HepG2 (cell line): ENCODE results near the gene TMEM134. TPM values are rescaled to one million over a fixed set of nuclear protein-coding genes. Genes with fewer than 3 reads are reported as not detected.

Experiments used
- ADNP ChIP-seq: sonication (generic); formaldehyde crosslinking; IDR thresholded peaks from 2 replicates; pipeline ENCODE4 v1.4.0; 2020; ENCODE audit warnings: missing genetic modification reagents
- CEBPZ ChIP-seq: IDR thresholded peaks from 2 replicates; pipeline ENCODE4 v1.6.1; 2012; ENCODE audit warnings: low read length, improper control_type of control experiment
- FOXM1 ChIP-seq: sonication (generic); formaldehyde crosslinking; IDR thresholded peaks from 2 replicates; pipeline ENCODE4 v1.5.0; 2020; ENCODE audit warnings: missing genetic modification reagents
- IRX3 ChIP-seq: sonication (generic); formaldehyde crosslinking; IDR thresholded peaks from 2 replicates; pipeline ENCODE4 v1.8.1; 2023; ENCODE audit warnings: mild to moderate bottlenecking, low read depth, missing genetic modification reagents, borderline replicate concordance
- JARID2 ChIP-seq: sonication (generic); formaldehyde crosslinking; IDR thresholded peaks from 2 replicates; pipeline ENCODE4 v1.8.1; 2023; ENCODE audit warnings: missing genetic modification reagents, inconsistent platforms; ENCODE audit not compliant: insufficient replicate concordance
- KLF12 ChIP-seq: sonication (generic); formaldehyde crosslinking; IDR thresholded peaks from 2 replicates; pipeline ENCODE4 v1.4.0; 2020; ENCODE audit warnings: missing genetic modification reagents, borderline replicate concordance
- MYC ChIP-seq: sonication (generic); formaldehyde crosslinking; IDR thresholded peaks from 2 replicates; pipeline ENCODE4 v1.9.0; 2021; ENCODE audit warnings: missing genetic modification reagents, borderline replicate concordance
- RBAK ChIP-seq: sonication (generic); formaldehyde crosslinking; IDR thresholded peaks from 2 replicates; pipeline ENCODE4 v1.5.1; 2020; ENCODE audit warnings: mild to moderate bottlenecking, missing genetic modification reagents
- SYNCRIP ChIP-seq: fragments of 200-400 bp; formaldehyde crosslinking; IDR thresholded peaks from 2 replicates; pipeline ENCODE4 v1.6.1; 2018; ENCODE audit warnings: mild to moderate bottlenecking, low read depth, low read length; ENCODE audit not compliant: insufficient read depth
- TAF1 ChIP-seq: sonication (generic); formaldehyde crosslinking; IDR thresholded peaks from 2 replicates; pipeline ENCODE4 v1.4.0; 2020; ENCODE audit warnings: missing genetic modification reagents
- TEAD2 ChIP-seq: sonication (generic); formaldehyde crosslinking; IDR thresholded peaks from 2 replicates; pipeline ENCODE4 v1.9.0; 2021; ENCODE audit warnings: missing genetic modification reagents
- TFDP2 ChIP-seq: sonication (generic); formaldehyde crosslinking; IDR thresholded peaks from 2 replicates; pipeline ENCODE4 v1.4.0; 2020; ENCODE audit warnings: missing genetic modification reagents
- ZBTB7A ChIP-seq: sonication (generic); formaldehyde crosslinking; IDR thresholded peaks from 2 replicates; pipeline ENCODE4 v1.8.0; 2022; ENCODE audit warnings: mild to moderate bottlenecking, missing genetic modification reagents
- ZFP62 ChIP-seq: sonication (generic); formaldehyde crosslinking; IDR thresholded peaks from 2 replicates; pipeline ENCODE4 v1.4.0; 2020; ENCODE audit warnings: missing genetic modification reagents
- ZHX2 ChIP-seq, 2 experiments: sonication (generic) in 1 of 2; formaldehyde crosslinking in 1 of 2; IDR thresholded peaks; 2 replicates each; pipeline versions ENCODE4 v1.6.1 to v1.9.0; 2014 to 2022; ENCODE audit warnings: antibody characterized with exemption in 1 of 2, borderline replicate concordance in 1 of 2, inconsistent platforms in 1 of 2, low read depth in 1 of 2, missing genetic modification reagents in 1 of 2
- ZNF296 ChIP-seq: sonication (generic); formaldehyde crosslinking; conservative IDR thresholded peaks from 2 replicates; pipeline ENCODE4 v1.5.0; 2020; ENCODE audit warnings: mild to moderate bottlenecking, missing genetic modification reagents
- ZNF333 ChIP-seq: sonication (generic); formaldehyde crosslinking; IDR thresholded peaks from 2 replicates; pipeline ENCODE4 v1.4.0; 2020; ENCODE audit warnings: mild to moderate bottlenecking, missing genetic modification reagents, borderline replicate concordance
- ZSCAN21 ChIP-seq: sonication (generic); formaldehyde crosslinking; IDR thresholded peaks from 2 replicates; pipeline ENCODE4 v1.8.0; 2022; ENCODE audit warnings: mild to moderate bottlenecking, missing genetic modification reagents, moderate library complexity, borderline replicate concordance
- polyA plus RNA-seq, 8 experiments: library from polyadenylated mRNA; depleted of rRNA in 3 of 8; stranded (reverse) in 7 of 8; unstranded in 1 of 8; fragments of >200 nt; fragmentation: Illumina TruSeq in 4 of 8; extraction: Trizol in 4 of 8; gene quantifications; 2 replicates each; pipeline versions ENCODE4 v1.2.1 to v1.2.3, GENCODE V29; 2011 to 2016; ENCODE audit warnings: low read depth in 4 of 8, missing spikeins in 1 of 8, mixed read lengths in 1 of 8; ENCODE audit not compliant: insufficient read depth in 1 of 8
- total RNA-seq, 5 experiments: library from RNA; depleted of rRNA; stranded (reverse); fragments of >200 nt; fragmentation: Illumina TruSeq; extraction: Trizol; gene quantifications; 2 replicates each; pipeline ENCODE4 v1.2.3, GENCODE V29; 2016; ENCODE audit warnings: low read depth in 1 of 5

TMEM134 gene
- total and polyA plus RNA-seq, 2 of the 13 experiments (the other 11 are each of a cell fraction or from before 2014, with no cell fraction given): 6.9 to 26.9 TPM

- TF ChIP-seq ZNF333 (CRISPR knock-in tag): no peak
- TF ChIP-seq IRX3 (CRISPR knock-in tag): no peak
- no peak for TF ChIP-seq TAF1 (CRISPR knock-in tag)
- 0 out of 2 replicates have a peak, but pooled peaks have one; percentile 8 for TF ChIP-seq MYC (CRISPR knock-in tag)
- no peak for TF ChIP-seq ZSCAN21 (CRISPR knock-in tag)
- TF ChIP-seq TEAD2: no peak
- no peak for TF ChIP-seq JARID2 (CRISPR knock-in tag)
- no peak for TF ChIP-seq CEBPZ
- no peak for TF ChIP-seq ZBTB7A (CRISPR knock-in tag)
- no peak for TF ChIP-seq RBAK (CRISPR knock-in tag)
- no peak for TF ChIP-seq FOXM1 (CRISPR knock-in tag)
- peak; percentile 24; the same call in 1 of the 2 replicates for TF ChIP-seq TFDP2 (CRISPR knock-in tag)
- no peak for TF ChIP-seq ZNF296 (CRISPR knock-in tag)
- no peak for TF ChIP-seq ZFP62
- no peak for TF ChIP-seq ADNP
- no peak for TF ChIP-seq KLF12
- TF ChIP-seq SYNCRIP: no peak
- TF ChIP-seq ZHX2 (IDR thresholded peaks at IDR 0.05; ENCODE audit: low read depth): 0 out of 2 replicates have a peak, but pooled peaks have one; percentile 11
- no peak for TF ChIP-seq ZHX2 (CRISPR knock-in tag; IDR thresholded peaks at IDR 0.05; ENCODE audit: borderline replicate concordance)
Measured at GRCh38 chr11:67504950-67505581, 36.0 kb upstream of the TMEM134 start, which contains the start of gene PITPNM1 (continued).
